ENCODE data around the gene SMCR8.

DNA sequence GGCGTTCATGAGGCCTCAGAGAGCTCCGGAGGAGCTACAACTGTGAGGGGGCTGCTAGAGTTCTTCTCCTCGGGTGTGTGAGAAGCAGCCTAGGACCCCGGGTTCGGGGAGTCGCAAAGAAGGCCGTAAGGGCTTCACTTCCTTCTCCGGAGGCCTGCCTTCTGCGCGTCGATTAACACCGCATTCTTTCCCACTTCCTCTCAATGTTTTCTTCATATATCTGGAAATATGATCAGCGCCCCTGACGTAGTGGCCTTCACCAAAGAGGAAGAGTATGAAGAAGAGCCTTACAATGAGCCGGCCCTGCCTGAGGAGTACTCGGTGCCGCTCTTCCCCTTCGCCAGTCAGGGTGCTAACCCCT lies 449 bp downstream of the SMCR8 start:
- TF ChIP-seq EZH2 (IDR thresholded peaks at IDR 0.05; ENCODE audit: low read length, missing control alignments): no peak
- TF ChIP-seq, protein P1, sequence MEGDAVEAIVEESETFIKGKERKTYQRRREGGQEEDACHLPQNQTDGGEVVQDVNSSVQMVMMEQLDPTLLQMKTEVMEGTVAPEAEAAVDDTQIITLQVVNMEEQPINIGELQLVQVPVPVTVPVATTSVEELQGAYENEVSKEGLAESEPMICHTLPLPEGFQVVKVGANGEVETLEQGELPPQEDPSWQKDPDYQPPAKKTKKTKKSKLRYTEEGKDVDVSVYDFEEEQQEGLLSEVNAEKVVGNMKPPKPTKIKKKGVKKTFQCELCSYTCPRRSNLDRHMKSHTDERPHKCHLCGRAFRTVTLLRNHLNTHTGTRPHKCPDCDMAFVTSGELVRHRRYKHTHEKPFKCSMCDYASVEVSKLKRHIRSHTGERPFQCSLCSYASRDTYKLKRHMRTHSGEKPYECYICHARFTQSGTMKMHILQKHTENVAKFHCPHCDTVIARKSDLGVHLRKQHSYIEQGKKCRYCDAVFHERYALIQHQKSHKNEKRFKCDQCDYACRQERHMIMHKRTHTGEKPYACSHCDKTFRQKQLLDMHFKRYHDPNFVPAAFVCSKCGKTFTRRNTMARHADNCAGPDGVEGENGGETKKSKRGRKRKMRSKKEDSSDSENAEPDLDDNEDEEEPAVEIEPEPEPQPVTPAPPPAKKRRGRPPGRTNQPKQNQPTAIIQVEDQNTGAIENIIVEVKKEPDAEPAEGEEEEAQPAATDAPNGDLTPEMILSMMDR (conservative IDR thresholded peaks at IDR 0.05 in 1 of 2, IDR thresholded peaks at IDR 0.05 in 1 of 2; ENCODE audit: low read depth in 1 of 2, low read length in 2 of 2): no peak
